Neutrophil (primary cell): Measurements from ENCODE around the gene PCDHA10.

ENCODE experiments used
- H3K27ac ChIP-seq: fragments of 200-600 bp; sonication (generic); 2 replicates; pipeline ENCODE4 v1.5.1; 2016; ENCODE audit warnings: mild to moderate bottlenecking, moderate library complexity
- H3K27me3 ChIP-seq: fragments of 200-600 bp; sonication (generic); 2 replicates; pipeline ENCODE4 v1.6.0; 2016; ENCODE audit warnings: mild to moderate bottlenecking
- H3K36me3 ChIP-seq: fragments of 200-600 bp; sonication (generic); 2 replicates; pipeline ENCODE4 v1.5.1; 2017
- H3K4me1 ChIP-seq, 2 experiments: fragments of 200-600 bp in 1 of 2; sonication (generic) in 1 of 2; 1 replicate in 1 of 2; 2 replicates in 1 of 2; pipeline versions ENCODE4 v1.5.1 to v1.6.1; 2013 to 2016; ENCODE audit warnings: low read depth in 1 of 2, low read length in 1 of 2, mild to moderate bottlenecking in 1 of 2, moderate library complexity in 1 of 2; ENCODE audit not compliant: control insufficient read depth in 1 of 2, insufficient read depth in 1 of 2
- H3K4me3 ChIP-seq, 2 experiments: fragments of 200-600 bp in 1 of 2; sonication (generic) in 1 of 2; 1 replicate in 1 of 2; 2 replicates in 1 of 2; pipeline ENCODE4 v1.5.1; 2013 to 2016; ENCODE audit warnings: low read depth in 1 of 2, low read length in 1 of 2, mild to moderate bottlenecking in 1 of 2, moderate library complexity in 1 of 2
- H3K9me3 ChIP-seq: fragments of 200-600 bp; sonication (generic); 2 replicates; pipeline ENCODE4 v1.5.1; 2016
- TF ChIP-seq, protein P1 (sequence below): fragments of 200-600 bp; sonication (generic); IDR thresholded peaks from 2 replicates; pipeline ENCODE4 v1.5.1; 2016; ENCODE audit warnings: antibody characterized with exemption

Gene PCDHA10

GRCh38 chr5:140881889-140882590 is 26.3 kb downstream of the PCDHA10 start, which contains the start of gene PCDHA13:
PCDHA13 (plus strand) TSS chr5:140882124; CDS start chr5:140882269, 145 bp downstream.
- Histone ChIP-seq H3K9me3 (peaks cover 35% of the 10 kb centered on the region), H3K27ac (no peak within 1 kb of the TSS), H3K27me3 (peaks cover 47% of the 10 kb centered on the region), H3K4me1 (no peaks in the 10 kb centered on the region), H3K4me3 (no peak within 1 kb of the TSS), H3K36me3 (no peaks in the 10 kb centered on the region)
- TF ChIP-seq, protein P1, sequence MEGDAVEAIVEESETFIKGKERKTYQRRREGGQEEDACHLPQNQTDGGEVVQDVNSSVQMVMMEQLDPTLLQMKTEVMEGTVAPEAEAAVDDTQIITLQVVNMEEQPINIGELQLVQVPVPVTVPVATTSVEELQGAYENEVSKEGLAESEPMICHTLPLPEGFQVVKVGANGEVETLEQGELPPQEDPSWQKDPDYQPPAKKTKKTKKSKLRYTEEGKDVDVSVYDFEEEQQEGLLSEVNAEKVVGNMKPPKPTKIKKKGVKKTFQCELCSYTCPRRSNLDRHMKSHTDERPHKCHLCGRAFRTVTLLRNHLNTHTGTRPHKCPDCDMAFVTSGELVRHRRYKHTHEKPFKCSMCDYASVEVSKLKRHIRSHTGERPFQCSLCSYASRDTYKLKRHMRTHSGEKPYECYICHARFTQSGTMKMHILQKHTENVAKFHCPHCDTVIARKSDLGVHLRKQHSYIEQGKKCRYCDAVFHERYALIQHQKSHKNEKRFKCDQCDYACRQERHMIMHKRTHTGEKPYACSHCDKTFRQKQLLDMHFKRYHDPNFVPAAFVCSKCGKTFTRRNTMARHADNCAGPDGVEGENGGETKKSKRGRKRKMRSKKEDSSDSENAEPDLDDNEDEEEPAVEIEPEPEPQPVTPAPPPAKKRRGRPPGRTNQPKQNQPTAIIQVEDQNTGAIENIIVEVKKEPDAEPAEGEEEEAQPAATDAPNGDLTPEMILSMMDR: no peak

- Histone ChIP-seq H3K27me3 (peaks cover 42% of the 10 kb centered on the region), H3K4me3 (no peak overlapping the region), H3K9me3 (peaks cover 30% of the 10 kb centered on the region), H3K36me3 (no peaks in the 10 kb centered on the region), H3K4me1 (no peaks in the 10 kb centered on the region), H3K27ac (no peak overlapping the region)
- TF ChIP-seq, protein P1: no peak
These were observed 26.8 kb downstream of the PCDHA10 start for GRCh38 chr5:140882591-140882899.

DNA sequence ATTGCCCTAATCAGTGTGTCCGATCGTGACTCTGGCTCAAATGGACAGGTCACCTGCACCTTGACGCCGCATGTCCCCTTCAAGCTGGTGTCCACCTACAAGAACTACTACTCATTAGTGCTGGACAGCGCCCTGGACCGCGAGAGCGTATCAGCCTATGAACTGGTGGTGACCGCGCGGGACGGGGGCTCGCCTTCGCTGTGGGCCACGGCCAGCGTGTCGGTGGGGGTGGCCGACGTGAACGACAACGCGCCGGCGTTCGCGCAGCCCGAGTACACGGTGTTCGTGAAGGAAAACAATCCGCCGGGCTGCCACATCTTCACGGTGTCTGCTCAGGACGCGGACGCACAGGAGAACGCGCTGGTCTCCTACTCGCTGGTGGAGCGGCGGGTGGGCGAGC is 27.7 kb downstream of the PCDHA10 start:
- TF ChIP-seq, protein P1: no peak
- H3K4me1 ChIP-seq: no peaks in the 10 kb centered on the region
- no peak overlapping the region for H3K27ac ChIP-seq
- no peak overlapping the region for H3K4me3 ChIP-seq
- no peaks in the 10 kb centered on the region for H3K36me3 ChIP-seq
- peaks cover 41% of the 10 kb centered on the region for H3K27me3 ChIP-seq
- H3K9me3 ChIP-seq: peaks cover 27% of the 10 kb centered on the region

- peaks cover 27% of the 10 kb centered on the region for H3K9me3 ChIP-seq
These were observed 28.4 kb downstream of the PCDHA10 start for GRCh38 chr5:140883927-140884697.

GRCh38 chr5:140916325-140916724 is 60.6 kb downstream of the PCDHA10 start:
- Histone ChIP-seq H3K4me1 (no peaks in the 10 kb centered on the region), H3K27me3 (no peaks in the 10 kb centered on the region), H3K27ac (no peak overlapping the region), H3K4me3 (no peak overlapping the region), H3K9me3 (no peaks in the 10 kb centered on the region), H3K36me3 (no peaks in the 10 kb centered on the region)
- TF ChIP-seq, protein P1: no peak

More at GRCh38 chr5:140883927-140884697, 28.4 kb downstream of the PCDHA10 start:
- Histone ChIP-seq H3K27me3 (peaks cover 41% of the 10 kb centered on the region), H3K4me1 (no peaks in the 10 kb centered on the region), H3K4me3 (no peak overlapping the region), H3K36me3 (no peaks in the 10 kb centered on the region), H3K27ac (no peak overlapping the region)
- TF ChIP-seq, protein P1: no peak
